ENCODE data around the gene BCAS1. TPM values are rescaled to one million over a fixed set of nuclear protein-coding genes. Genes with fewer than 3 reads are reported as not detected.

The BCAS1 gene
- total RNA-seq, 2 experiments from 2014 or later = 0.16 to 0.19 TPM

- H3K27ac ChIP-seq (ENCODE audit: low read depth, low read length, poor library complexity, severe bottlenecking) = no peak overlapping the region
- H4K20me1 ChIP-seq (ENCODE audit: insufficient read depth, low read length) = no peaks in the 10 kb centered on the region
- no peaks in the 10 kb centered on the region for H3K36me3 ChIP-seq (ENCODE audit: insufficient read depth, low read length)
- BruUV-seq (replicated peaks) = no TSS peak
- H3K79me2 ChIP-seq (ENCODE audit: insufficient read depth, low read depth, low read length) = no peaks in the 10 kb centered on the region
- H3K4me3 ChIP-seq (ENCODE audit: low read depth, low read length, poor library complexity, severe bottlenecking) = no peak overlapping the region
- H3K9me2 ChIP-seq (ENCODE audit: insufficient read depth, low read length) = no peaks in the 10 kb centered on the region
- CTCF ChIA-PET (ENCODE audit: unreplicated experiment) = no interaction called here
- no peak overlapping the region for H2AFZ ChIP-seq (ENCODE audit: low read length)
- POLR2A ChIA-PET = interaction anchor here (1.6 kb wide), 1 partner anchor 13 kb away, joined by 4 read pairs; no protein-coding TSS in a partner anchor
- DNase-seq (ENCODE audit: low spot score) = no peak
- TF ChIP-seq, protein P1, sequence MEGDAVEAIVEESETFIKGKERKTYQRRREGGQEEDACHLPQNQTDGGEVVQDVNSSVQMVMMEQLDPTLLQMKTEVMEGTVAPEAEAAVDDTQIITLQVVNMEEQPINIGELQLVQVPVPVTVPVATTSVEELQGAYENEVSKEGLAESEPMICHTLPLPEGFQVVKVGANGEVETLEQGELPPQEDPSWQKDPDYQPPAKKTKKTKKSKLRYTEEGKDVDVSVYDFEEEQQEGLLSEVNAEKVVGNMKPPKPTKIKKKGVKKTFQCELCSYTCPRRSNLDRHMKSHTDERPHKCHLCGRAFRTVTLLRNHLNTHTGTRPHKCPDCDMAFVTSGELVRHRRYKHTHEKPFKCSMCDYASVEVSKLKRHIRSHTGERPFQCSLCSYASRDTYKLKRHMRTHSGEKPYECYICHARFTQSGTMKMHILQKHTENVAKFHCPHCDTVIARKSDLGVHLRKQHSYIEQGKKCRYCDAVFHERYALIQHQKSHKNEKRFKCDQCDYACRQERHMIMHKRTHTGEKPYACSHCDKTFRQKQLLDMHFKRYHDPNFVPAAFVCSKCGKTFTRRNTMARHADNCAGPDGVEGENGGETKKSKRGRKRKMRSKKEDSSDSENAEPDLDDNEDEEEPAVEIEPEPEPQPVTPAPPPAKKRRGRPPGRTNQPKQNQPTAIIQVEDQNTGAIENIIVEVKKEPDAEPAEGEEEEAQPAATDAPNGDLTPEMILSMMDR (conservative IDR thresholded peaks at IDR 0.05; ENCODE audit: low read length) = no peak
- TF ChIP-seq EZH2phosphoT487 (IDR thresholded peaks at IDR 0.05; ENCODE audit: borderline replicate concordance, low read depth, low read length) = no peak
- H3K4me2 ChIP-seq (ENCODE audit: low read length) = no peak overlapping the region
- intact Hi-C loops (cut with micrococcal nuclease; ENCODE audit: unreplicated experiment) = no loop called here
- peaks cover 5% of the 10 kb centered on the region; the same call in 1 of the 2 replicates for H3K9me3 ChIP-seq (ENCODE audit: low read length)
- H3K4me1 ChIP-seq (ENCODE audit: insufficient read depth, low read length, poor library complexity, severe bottlenecking) = peaks cover 3% of the 10 kb centered on the region
Measured at GRCh38 chr20:54073288-54073687, 2.9 kb upstream of the BCAS1 start.

DNA sequence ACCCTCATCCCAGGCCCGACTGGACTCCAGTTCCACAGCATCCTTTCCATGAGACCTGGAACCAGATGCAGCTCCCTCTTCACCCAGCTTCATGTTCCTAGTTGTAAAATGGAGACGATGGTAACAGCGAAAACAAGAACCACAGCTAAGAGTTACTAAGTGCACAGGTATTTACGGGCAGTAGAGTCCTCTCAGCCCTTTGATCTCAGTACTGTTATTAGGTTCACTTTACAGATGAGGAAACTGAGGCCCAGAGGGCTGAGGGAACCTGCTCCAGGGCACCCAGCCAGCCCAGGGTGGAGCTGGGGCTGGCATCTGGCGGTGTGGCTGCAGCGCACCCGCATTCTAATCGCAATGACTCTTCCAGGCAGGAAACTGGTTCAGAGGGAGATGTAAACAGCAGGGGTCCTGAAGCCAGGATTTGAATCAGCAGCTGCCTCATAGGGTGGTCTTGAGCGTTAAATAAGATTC, 858 bp downstream of the BCAS1 start:
- H3K4me3 ChIP-seq (ENCODE audit: low read depth, low read length, poor library complexity, severe bottlenecking) = no peak overlapping the region
- H3K79me2 ChIP-seq (ENCODE audit: insufficient read depth, low read depth, low read length) = no peaks in the 10 kb centered on the region
- no peak overlapping the region for H3K27ac ChIP-seq (ENCODE audit: low read depth, low read length, poor library complexity, severe bottlenecking)
- ChIA-PET CTCF (ENCODE audit: unreplicated experiment) (no interaction called here), POLR2A (no interaction called here)
- no peaks in the 10 kb centered on the region for H3K9me3 ChIP-seq (ENCODE audit: low read length)
- no peak for DNase-seq (ENCODE audit: low spot score)
- H4K20me1 ChIP-seq (ENCODE audit: insufficient read depth, low read length) = no peaks in the 10 kb centered on the region
- BruUV-seq (replicated peaks) = no TSS peak
- no peak overlapping the region for H2AFZ ChIP-seq (ENCODE audit: low read length)
- H3K4me2 ChIP-seq (ENCODE audit: low read length) = no peak overlapping the region
- H3K36me3 ChIP-seq (ENCODE audit: insufficient read depth, low read length) = no peaks in the 10 kb centered on the region
- TF ChIP-seq EZH2phosphoT487 (IDR thresholded peaks at IDR 0.05; ENCODE audit: borderline replicate concordance, low read depth, low read length) = no peak
- TF ChIP-seq, protein P1 (conservative IDR thresholded peaks at IDR 0.05; ENCODE audit: low read length) = no peak
- no peaks in the 10 kb centered on the region for H3K4me1 ChIP-seq (ENCODE audit: insufficient read depth, low read length, poor library complexity, severe bottlenecking)
- no peaks in the 10 kb centered on the region for H3K9me2 ChIP-seq (ENCODE audit: insufficient read depth, low read length)
- intact Hi-C loops (cut with micrococcal nuclease; ENCODE audit: unreplicated experiment) = loop anchor here (10.0 kb wide), 1 partner anchor 505 kb away; no protein-coding TSS in a partner anchor

DNA sequence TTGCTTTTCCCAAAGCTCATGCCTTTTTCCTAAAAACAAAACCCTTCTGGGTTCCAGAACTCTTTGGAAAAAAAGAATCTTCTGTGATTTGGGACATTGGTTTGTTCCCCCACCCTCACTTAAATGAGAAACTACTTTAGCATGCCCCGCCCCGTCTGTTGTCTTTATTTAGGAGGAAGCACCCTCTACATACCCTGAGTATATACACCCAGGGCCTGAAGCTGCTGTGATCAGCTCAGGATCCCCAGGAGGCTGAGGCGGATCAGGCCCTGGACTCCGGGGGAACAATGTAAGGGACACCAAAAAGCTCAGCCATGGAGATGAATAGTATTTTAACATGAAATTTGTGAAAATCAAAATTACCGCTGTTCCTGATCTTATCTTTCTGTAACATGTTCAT, 1.4 kb downstream of the BCAS1 start:
- intact Hi-C loops (cut with micrococcal nuclease; ENCODE audit: unreplicated experiment) = loop anchor here (10.0 kb wide), 1 partner anchor 504 kb away; no protein-coding TSS in a partner anchor
- H2AFZ ChIP-seq (ENCODE audit: low read length) = no peak overlapping the region
- H3K4me1 ChIP-seq (ENCODE audit: insufficient read depth, low read length, poor library complexity, severe bottlenecking) = no peaks in the 10 kb centered on the region
- ChIA-PET POLR2A (no interaction called here), CTCF (ENCODE audit: unreplicated experiment) (no interaction called here)
- no peaks in the 10 kb centered on the region for H3K9me3 ChIP-seq (ENCODE audit: low read length)
- no peak overlapping the region for H3K4me2 ChIP-seq (ENCODE audit: low read length)
- H3K36me3 ChIP-seq (ENCODE audit: insufficient read depth, low read length) = no peaks in the 10 kb centered on the region
- H3K27ac ChIP-seq (ENCODE audit: low read depth, low read length, poor library complexity, severe bottlenecking) = no peak overlapping the region
- no peaks in the 10 kb centered on the region for H4K20me1 ChIP-seq (ENCODE audit: insufficient read depth, low read length)
- no TSS peak for BruUV-seq (replicated peaks)
- no peak for TF ChIP-seq EZH2phosphoT487 (IDR thresholded peaks at IDR 0.05; ENCODE audit: borderline replicate concordance, low read depth, low read length)
- no peaks in the 10 kb centered on the region for H3K9me2 ChIP-seq (ENCODE audit: insufficient read depth, low read length)
- H3K4me3 ChIP-seq (ENCODE audit: low read depth, low read length, poor library complexity, severe bottlenecking) = no peak overlapping the region
- no peak for DNase-seq (ENCODE audit: low spot score)
- H3K79me2 ChIP-seq (ENCODE audit: insufficient read depth, low read depth, low read length) = no peaks in the 10 kb centered on the region
